Pancreas (tissue), 10 donors: ENCODE data around the gene HSP90AA1. TPM values are rescaled to one million over a fixed set of nuclear protein-coding genes. Genes with fewer than 3 reads are reported as not detected.

Experiments
- ATAC-seq, 4 donors: fragments of 200-7000 bp; cut with Tn5 transposase; one replicate each; pipeline versions ENCODE4 v1.8.0 to v1.9.1; 2020; ENCODE audit warnings: mild to moderate bottlenecking in 4 of 4, moderate library complexity in 4 of 4
- DNase-seq, 6 donors: peaks; one replicate each; pipeline ENCODE4 v3.0.0-alpha.2; 2020
- FAIRE-seq: peaks from 2 replicates; lab custom pipeline; 2012; peaks lifted over from hg19 to GRCh38; lab: Jason Lieb, UNC
- H3K27ac ChIP-seq, 4 donors: fragments of 200-600 bp; sonication (generic); 1 replicate in 3 of 4; 2 replicates in 1 of 4; pipeline versions ENCODE4 v1.5.0 to v1.8.0; 2020
- H3K27me3 ChIP-seq, 4 donors: fragments of 200-600 bp; one replicate each; pipeline ENCODE4 v1.8.0; 2021
- H3K36me3 ChIP-seq, 3 donors: fragments of 200-600 bp; sonication (generic) in 1 of 3; one replicate each; pipeline versions ENCODE4 v1.5.0 to v1.8.0; 2020 to 2021
- H3K4me1 ChIP-seq, 3 donors: fragments of 200-600 bp; one replicate each; pipeline ENCODE4 v1.8.0; 2021
- H3K4me3 ChIP-seq, 4 donors: fragments of 200-600 bp; sonication (generic) in 2 of 4; one replicate each; pipeline versions ENCODE4 v1.5.0 to v1.8.0; 2020 to 2021
- H3K9me3 ChIP-seq, 4 donors: fragments of 200-600 bp; one replicate each; pipeline ENCODE4 v1.8.0; 2021
- CTCF ChIP-seq, 4 donors: fragments of 200-600 bp; sonication (generic) in 3 of 4; IDR thresholded peaks; one replicate each; pipeline versions ENCODE4 v1.5.0 to v1.8.0; 2021; ENCODE audit warnings: antibody characterized with exemption in 4 of 4
- WGBS, 2 donors: extraction: QIAGEN DNeasy Blood & Tissue Kit; methylation state at CpG; one replicate each; pipeline ENCODE4 v1.1.7; 2013; 5-methylcytosine and 5-hydroxymethylcytosine counted together
- intact Hi-C, 3 donors: fragments of 100-400 bp; cut with DNase I; formaldehyde crosslinking; loops; one replicate each; pipeline versions ENCODE4 v1.11.1 to v1.14.2; 2022
- polyA plus RNA-seq, 2 donors: library from polyadenylated mRNA; stranded (reverse); fragments of 200-250 nt; gene quantifications; one replicate each; pipeline ENCODE4 v1.2.3, GENCODE V29; 2013
- total RNA-seq, 6 donors: library from RNA; stranded (reverse); fragmentation: NEBNext Ultra II Directional in 4 of 6; extraction: Animal tissue kit (Norgen Biotek cat#: 25700) in 4 of 6; gene quantifications; one replicate each; pipeline versions ENCODE4 v1.2.1 to v1.2.4, GENCODE V29; 2021 to 2023
- donor health status: healthy with polysubstance abuse.
- donor health status: DM: no; HTN: no; CAD: no; lungs with moderate emphysema.
- donor health status: DM: no; HTN: no; CAD: no.
- donor health status: control.
- donor health status: control.
- donor health status: Bipolar disorder and iron deficiency.
- donor health status: DM: yes; HTN: yes; CAD: no.
- donor health status: DM: no; HTN: no; CAD: no.
- donor health status: DM: no; HTN: no; CAD: no.
- donor health status: DM: yes; HTN: yes; CAD: no.

The HSP90AA1 gene
- total and polyA plus RNA-seq, 8 donors: 106 to 393 (median 136) TPM

GRCh38 chr14:102097441-102098135 is 10.7 kb upstream of the HSP90AA1 start:
- ATAC-seq (peak in 2 of 4 donors; percentile 10 to 50), FAIRE-seq (no peak), DNase-seq (no peak)
- H3K27ac ChIP-seq: no peak overlapping the region
- no peak overlapping the region for H3K4me3 ChIP-seq
- no peaks in the 10 kb centered on the region for H3K4me1 ChIP-seq
- no peaks in the 10 kb centered on the region for H3K9me3 ChIP-seq
- 43 to 52% methylated on average over 7 of the region's 7 CpGs for WGBS, 2 donors
- no peaks in the 10 kb centered on the region for H3K36me3 ChIP-seq
- intact Hi-C loops: loop anchor here in 1 of 3 donors (5.0 kb wide), 1 partner anchor 50 kb away; no protein-coding TSS in a partner anchor
- TF ChIP-seq CTCF (IDR thresholded peaks at IDR 0.05): no peak
- H3K27me3 ChIP-seq: no peaks in the 10 kb centered on the region

- Histone ChIP-seq H3K9me3 (no peaks in the 10 kb centered on the region), H3K27ac (no peak overlapping the region), H3K27me3 (no peaks in the 10 kb centered on the region), H3K36me3 (no peaks in the 10 kb centered on the region), H3K4me3 (no peak overlapping the region), H3K4me1 (no peaks in the 10 kb centered on the region)
- DNase-seq: peak; percentile 69 to 92 (median 84)
- peak; percentile 37 to 69 (median 61) for TF ChIP-seq CTCF (IDR thresholded peaks at IDR 0.05)
- peak; percentile 91 to 95 (median 94) for ATAC-seq
- peak; percentile 68 for FAIRE-seq
- WGBS, 2 donors: 30 to 32% methylated on average over 12 of the region's 12 CpGs
- intact Hi-C loops: loop anchor here in 1 of 3 donors (5.0 kb wide), 1 partner anchor 49 kb away; no protein-coding TSS in a partner anchor
These were observed 9.8 kb upstream of the HSP90AA1 start for GRCh38 chr14:102096569-102097188.

- ATAC-seq: peak; percentile 4 to 18 (median 8)
- no peak overlapping the region for H3K27ac ChIP-seq
- no peaks in the 10 kb centered on the region for H3K4me1 ChIP-seq
- WGBS, 2 donors: 43 to 49% methylated on average over 8 of the region's 8 CpGs
- no peaks in the 10 kb centered on the region for H3K9me3 ChIP-seq
- no peak for TF ChIP-seq CTCF (IDR thresholded peaks at IDR 0.05)
- no peak for DNase-seq
- H3K36me3 ChIP-seq: no peaks in the 10 kb centered on the region
- no peaks in the 10 kb centered on the region for H3K27me3 ChIP-seq
- intact Hi-C loops: loop anchor here in 1 of 3 donors (5.0 kb wide), 1 partner anchor 49 kb away; no protein-coding TSS in a partner anchor
- H3K4me3 ChIP-seq: no peak overlapping the region
- no peak for FAIRE-seq
These were observed 9.2 kb upstream of the HSP90AA1 start for GRCh38 chr14:102095871-102096568.

- Histone ChIP-seq H3K4me3 (no peak overlapping the region), H3K9me3 (no peaks in the 10 kb centered on the region), H3K27ac (no peak overlapping the region), H3K4me1 (no peaks in the 10 kb centered on the region), H3K36me3 (no peaks in the 10 kb centered on the region), H3K27me3 (no peaks in the 10 kb centered on the region)
- DNase-seq: no peak
- no peak for ATAC-seq
- intact Hi-C loops: loop anchor here in 1 of 3 donors (5.0 kb wide), 1 partner anchor 48 kb away; no protein-coding TSS in a partner anchor
- no peak for FAIRE-seq
- WGBS, 2 donors: 81 to 86% methylated on average over 6 of the region's 6 CpGs
- no peak for TF ChIP-seq CTCF (IDR thresholded peaks at IDR 0.05)
These were observed 8.5 kb upstream of the HSP90AA1 start for GRCh38 chr14:102095231-102095870.
